ENCODE results near the gene IL17RB.

Gene IL17RB, protein sequence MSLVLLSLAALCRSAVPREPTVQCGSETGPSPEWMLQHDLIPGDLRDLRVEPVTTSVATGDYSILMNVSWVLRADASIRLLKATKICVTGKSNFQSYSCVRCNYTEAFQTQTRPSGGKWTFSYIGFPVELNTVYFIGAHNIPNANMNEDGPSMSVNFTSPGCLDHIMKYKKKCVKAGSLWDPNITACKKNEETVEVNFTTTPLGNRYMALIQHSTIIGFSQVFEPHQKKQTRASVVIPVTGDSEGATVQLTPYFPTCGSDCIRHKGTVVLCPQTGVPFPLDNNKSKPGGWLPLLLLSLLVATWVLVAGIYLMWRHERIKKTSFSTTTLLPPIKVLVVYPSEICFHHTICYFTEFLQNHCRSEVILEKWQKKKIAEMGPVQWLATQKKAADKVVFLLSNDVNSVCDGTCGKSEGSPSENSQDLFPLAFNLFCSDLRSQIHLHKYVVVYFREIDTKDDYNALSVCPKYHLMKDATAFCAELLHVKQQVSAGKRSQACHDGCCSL

DNA sequence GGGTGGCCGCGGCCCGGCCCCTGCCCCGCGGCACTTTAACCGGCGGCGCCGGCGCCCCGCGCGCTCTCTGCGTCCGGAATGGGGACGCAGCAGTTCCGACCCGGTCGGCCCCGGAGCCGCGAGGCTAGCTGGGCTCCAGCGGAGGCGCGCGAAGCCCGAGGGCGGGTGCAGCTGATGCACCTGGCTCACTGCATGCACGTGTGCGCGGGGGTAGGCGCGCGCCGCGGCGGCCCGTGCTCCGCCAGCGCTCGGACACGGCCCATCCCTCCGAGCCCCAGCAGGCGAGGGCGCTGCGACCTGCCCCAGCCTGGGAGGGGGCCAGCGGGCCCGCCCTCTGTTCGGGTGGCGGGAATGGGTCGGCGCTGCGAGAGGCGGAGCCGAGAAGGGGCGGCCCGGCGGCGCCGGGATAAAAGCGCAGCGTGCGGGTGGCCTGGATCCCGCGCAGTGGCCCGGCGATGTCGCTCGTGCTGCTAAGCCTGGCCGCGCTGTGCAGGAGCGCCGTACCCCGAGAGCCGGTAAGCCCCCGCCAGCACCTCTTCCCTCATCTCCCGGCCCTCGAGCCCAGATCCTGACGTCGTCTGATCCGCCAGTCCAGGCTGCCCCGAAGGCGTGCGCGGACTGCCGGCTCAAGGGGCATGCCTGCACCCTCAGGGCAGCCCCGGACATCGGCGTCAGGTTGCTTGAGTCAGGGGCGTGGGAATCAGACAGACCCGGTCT, at the start of gene IL17RB, which contains the start of gene CHDH:
TSS of gene IL17RB (plus strand) at position 435 of the 717 bp plus-strand sequence. CDS start at position 456, 21 bp downstream.
TSS of gene CHDH (minus strand) at position 286 of the 717 bp plus-strand sequence. CDS start 22,411 bp downstream, outside the sequence.
- DNase-seq = peak; percentile 69

DNA sequence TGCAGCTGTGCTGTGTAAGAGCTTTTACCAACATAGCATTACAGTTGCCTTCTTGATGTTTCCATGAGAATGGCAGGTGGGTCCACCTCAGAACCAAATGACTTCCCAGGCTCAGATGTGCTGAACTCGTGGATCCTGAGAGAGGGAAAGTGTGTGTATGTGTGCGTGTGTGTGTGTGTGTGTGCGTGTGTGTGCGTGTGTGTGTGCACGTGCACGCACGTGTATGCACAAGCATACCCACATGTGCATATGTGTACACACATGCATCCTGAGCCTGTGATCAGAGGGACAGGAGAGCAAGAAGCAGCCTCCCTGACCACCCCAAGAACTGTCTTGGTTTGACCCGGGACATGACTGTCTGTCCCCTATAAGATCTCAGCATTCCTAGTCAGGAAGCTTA, 48.2 kb upstream of the IL17RB start:
- no peak for DNase-seq

DNA sequence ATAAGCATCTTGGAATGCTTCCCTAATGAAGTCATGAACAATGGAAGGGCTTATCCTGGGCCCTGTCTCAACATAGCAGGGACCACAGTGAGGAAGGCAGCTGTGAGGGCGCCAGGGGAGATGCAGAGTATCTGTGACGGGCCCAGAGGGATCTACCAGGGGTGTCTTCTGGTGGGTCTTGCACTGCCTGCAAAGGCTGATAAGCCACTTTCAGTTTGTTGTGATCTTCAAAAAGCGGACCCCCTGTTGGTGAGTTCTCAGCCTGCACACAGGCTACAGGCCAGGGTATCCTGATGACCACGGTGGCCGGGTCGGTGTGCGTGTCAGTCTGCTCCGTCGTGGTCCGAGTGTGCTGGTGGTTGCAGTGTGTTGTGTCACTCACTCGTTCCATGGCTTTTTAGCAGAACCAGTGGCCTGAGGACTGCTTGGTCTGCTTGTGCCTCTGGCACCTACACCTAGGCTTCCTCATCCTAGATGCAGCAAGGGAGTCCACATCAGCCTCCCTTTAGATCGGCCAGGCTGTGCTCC, 47.0 kb upstream of the IL17RB start:
- DNase-seq = no peak

DNA sequence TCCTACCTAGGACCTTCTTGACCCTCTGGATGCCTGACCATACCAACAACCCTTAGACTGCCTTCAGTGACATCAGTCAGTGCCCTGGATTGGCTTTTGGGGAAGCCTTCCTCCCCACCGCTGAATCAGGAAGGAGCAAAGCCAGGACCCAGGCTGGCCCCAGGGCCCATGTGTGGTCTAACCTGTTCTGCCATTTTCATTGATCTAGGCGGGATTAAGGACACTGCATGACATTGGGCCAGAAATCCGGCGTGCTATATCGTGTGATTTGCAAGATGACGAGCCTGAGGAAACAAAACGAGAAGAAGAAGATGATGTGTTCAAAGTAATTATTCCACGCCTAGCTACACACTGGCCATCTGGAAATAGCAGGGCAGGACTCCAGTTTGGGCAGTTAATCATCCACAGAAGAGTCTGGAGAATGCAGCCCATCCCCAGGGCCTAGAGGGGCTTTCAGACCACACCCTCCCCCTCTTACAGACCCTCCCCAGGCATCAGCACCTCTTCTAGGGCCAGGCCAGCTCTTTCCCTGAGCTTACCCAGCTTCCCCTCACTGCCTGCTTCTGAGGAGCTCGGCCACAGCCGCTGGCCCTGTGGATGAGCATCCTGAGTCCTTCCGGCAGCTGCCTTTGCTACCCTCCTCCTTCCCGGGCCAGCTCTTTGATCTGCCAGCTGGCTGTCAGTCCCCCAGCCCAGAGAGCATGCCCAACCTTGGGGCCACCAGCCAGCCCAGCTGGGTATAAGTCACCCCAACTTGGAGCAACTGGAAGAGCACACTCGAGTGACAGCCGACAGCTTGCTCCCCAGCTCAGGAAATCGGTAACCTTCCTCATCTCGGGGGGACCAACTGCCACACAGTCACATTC, 46.1 kb upstream of the IL17RB start:
- DNase-seq = no peak

DNA sequence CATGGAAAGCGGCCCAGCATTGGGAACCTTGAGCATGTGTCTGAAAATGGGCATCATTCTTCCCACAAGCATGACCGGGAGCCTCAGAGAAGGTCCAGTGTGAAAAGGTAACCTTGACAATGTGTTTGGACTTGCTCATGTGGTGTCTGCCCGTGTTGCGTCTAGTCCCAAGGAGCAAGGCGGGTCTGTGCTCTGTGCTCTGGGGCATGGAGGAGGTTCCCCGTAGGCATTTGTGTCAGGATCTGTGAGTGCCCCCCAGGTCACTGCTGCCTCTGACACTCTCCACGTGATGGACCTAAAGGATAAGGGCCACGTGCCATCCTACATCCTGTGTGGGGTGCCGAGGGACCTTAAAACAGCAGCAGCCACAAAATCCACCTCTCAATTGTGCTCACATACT, 45.0 kb upstream of the IL17RB start:
- DNase-seq = peak; percentile 6

DNA sequence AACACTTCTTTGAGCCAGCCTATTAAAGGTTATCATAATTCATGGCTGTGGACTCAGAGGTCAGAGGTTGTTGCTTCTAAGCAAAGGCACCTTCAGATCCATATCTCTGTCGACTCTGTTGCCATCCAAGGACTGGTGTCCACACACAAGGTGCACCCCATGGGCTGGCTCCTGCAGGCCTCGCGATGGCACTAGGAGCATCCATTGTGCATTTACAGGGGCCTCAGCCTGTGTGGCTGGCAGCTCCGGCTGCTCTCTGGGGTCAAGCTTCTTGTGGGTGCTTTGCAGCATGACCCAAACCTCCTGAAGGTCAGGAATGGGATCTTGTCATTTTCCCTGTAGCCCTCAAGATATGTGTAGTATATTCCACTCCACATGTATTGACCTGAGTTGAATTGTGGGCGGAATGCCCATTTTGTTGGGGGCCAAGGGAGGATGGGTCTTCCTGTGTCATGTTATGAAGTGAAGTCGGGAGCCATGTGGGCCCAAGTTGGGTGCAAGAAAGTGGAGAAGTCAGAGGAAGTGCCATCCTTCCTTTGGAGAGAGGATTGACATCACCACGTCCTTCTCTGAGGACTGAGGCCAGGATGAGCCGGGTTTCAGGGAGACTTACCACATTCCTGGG, 44.0 kb upstream of the IL17RB start:
- peak; percentile 1 for DNase-seq

DNA sequence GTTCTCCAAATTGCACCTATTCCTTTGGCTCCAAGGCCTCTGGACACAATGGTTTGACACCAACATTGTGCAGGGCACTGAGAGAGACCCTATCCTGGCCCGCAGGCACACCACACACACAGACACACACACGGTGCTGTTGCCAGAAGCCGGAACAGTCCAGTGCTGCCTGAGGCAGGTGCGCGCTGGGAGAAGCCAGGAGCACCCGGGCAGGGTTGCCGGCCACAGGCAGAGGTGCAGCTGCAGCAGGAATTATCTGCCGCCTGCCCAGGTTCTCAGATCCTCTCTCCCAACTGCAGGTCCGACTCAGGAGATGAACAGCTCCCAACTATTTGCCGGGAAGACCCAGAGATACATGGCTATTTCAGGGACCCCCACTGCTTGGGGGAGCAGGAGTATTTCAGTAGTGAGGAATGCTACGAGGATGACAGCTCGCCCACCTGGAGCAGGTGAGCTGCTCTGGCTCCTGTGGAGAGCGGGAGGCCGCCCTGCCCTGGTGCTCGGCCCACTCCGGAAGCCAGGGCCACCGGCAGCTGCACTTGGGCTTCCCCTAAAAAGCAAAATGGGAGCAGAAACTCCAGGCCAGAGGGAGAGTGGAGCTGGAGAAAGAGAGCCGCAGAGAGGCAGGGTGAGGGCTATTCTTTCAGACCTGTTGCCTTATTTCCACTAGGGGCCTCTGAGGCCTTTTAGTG, 43.1 kb upstream of the IL17RB start:
- peak; percentile 9 for DNase-seq

DNA sequence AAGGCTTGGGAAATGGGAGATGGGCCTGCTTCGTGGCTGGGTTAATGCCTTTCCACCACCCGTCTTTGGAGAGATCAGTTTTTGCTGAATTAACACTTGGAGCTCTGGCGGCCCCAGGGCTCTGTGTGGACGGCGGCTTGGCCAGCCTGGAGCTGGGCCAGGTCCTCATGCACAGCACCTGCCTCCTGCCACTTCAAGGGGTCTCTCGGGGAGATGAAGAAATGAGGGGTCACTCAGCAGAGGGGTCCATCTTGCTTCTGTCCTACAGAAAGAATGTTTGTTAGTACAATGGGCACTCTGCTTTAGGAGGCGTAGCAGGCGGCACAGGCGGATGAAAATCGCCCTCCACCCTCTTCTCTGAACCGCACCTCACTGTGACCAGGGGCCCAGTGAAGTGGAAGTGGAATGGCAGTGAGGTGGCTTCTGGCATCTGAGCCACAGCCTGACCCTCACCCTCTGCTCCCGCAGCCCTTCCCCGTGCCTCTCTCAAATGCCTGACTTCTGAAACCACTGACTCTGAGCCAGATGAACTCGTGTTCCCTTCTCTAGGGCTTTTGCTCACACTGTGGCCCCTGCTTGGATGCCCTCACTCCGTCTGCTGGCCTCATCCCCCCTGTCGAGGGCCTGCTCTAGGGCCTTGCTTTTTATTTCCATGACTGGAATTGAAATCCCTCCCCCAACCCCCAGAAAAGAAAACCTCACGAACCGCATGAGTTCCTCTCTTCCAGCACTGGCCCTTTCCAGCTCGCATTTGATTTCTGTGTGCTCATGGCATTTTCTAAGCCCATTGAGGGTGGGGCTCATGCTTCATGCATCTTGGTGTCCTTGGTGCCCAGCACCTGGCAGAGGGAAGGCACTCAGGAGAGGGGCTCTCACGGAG, 42.3 kb upstream of the IL17RB start:
- DNase-seq = no peak

DNA sequence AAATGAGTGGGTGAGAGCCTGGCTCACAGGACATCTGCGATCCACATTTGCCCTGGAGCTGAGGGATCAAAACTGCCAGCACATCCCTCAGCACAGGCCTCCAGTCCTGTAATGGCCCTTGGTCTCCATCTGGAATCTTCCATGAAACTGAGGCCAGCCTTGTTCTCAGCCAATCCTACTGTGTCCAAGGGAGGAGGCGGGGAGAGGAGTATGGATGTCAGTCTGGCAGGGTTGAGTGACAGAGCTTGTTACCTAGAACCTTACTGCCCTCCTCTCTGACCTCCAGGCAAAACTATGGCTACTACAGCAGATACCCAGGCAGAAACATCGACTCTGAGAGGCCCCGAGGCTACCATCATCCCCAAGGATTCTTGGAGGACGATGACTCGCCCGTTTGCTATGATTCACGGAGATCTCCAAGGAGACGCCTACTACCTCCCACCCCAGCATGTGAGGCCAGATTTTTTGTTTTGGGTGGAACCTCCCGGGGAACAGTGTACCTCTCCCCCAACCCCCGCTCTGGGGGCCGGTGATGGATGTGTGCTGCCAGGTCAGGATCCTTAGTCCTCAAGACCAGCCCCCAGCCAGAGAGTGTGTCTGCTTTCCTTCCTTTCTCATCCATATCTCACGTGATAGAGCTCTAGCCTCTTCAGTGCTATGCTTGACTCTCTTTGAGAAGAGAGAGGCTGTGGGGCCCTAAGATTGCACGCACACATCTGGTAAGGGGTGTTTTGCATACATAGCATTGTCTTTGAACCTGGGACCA, 41.5 kb upstream of the IL17RB start:
- no peak for DNase-seq

DNA sequence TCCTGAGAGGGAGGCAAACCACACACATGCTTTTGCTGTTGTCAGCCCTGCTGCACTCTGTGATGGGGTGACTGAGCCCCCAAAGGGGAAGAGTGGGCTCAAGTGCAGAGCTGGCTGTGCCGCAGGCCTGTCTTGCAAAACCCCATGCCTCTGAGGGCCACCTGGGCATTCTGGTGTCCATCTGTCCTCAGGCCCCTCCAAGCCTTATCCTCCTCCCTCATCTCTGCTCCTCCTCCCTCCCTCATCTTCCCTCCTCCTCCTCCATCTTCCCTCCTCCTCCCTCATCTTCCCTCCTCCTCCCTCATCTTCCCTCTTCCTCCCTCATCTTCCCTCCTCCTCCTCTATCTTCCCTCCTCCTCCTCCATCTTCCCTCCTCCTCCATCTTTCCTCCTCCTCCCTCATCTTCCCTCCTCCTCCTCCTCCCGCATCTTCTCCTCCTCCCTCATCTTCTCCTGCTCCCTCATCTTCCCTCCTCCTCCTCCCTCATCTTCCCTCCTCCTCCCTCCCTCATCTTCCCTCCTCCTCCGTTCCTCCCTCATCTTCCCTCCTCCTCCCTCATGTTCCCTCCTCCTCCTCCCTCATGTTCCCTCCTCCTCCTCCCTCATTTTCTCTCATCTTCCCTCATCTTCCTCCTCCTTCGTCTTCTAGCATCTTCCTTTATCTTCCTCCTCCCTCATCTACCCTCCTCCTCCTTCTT, 40.8 kb upstream of the IL17RB start:
- DNase-seq = no peak

DNA sequence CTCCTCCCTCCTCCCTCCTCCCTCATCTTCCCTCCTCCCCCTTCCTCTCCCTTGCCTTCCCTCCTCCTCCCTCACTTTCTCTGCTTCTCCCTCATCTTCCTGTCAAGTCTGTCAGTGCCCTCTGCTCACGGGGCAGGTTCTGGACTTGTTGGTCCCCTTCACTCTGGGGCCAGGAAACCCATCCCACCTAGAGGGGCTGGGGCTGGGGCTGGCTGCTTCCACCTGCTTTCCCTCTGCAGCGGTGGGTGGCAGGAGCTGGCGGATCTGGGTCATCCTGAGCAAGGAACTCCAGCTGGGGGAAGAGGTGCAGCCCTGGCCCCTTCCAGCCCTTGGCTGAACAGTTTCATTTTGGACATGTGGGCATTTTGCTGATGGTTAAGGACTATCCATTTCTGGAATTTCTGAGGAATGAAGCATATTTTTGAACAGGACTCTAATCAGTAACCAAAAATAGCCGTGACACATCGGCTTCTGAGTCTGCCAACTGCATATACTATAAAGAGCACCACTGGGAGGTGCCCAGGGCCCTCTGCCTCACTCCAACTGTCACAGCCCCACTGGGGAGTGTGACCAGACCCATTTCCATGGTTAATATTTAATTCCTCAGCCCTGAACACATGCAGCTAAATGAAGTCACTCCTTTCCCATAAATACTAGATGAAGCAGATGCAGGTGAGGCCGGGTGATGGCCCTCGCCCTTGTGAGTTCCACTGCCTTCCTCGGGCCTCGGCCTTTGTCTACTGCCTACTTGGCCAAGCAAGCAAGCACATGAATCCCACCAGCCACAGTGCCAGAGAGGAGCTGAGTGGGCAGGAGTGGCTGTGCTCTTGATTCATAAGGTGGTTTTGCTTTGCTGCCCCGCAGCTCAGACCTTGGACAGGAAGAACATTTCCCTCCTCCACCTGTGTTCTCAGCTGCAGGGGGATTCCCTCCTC, 39.9 kb upstream of the IL17RB start:
- DNase-seq = no peak

DNA sequence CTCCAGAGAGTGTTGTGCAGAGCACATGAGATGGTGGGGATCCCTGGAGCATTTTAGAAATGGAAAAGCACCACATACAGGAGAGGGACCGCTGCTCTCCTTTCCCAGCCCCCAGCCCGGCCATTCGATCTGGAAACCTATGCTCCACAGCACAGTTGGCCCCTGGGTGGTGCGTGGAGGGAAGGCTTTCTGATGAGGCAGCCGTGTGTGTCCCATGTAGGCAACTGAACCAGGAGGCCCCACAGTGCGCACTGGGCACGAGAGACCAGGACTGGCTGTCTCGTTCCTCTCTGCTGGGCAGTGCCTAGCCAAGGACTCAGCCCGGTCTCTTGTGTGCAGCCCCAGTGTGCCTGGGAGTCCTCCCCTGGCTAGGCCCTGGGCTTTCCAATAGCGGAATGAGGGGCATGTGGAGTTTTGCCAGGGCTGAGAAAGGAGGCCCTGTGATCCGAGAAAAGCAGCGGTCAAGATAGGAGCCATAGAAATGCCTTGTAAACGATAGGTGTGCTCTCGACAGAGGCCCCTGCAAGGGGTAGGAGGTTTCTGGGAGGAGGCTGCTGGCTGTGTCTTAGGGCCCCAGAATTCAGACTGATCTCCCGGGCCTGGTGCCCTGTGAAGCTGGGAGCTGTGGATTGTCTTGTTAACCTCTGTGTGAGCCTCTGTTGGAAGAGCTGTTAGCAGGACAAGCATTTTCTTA, 39.1 kb upstream of the IL17RB start:
- DNase-seq = no peak

DNA sequence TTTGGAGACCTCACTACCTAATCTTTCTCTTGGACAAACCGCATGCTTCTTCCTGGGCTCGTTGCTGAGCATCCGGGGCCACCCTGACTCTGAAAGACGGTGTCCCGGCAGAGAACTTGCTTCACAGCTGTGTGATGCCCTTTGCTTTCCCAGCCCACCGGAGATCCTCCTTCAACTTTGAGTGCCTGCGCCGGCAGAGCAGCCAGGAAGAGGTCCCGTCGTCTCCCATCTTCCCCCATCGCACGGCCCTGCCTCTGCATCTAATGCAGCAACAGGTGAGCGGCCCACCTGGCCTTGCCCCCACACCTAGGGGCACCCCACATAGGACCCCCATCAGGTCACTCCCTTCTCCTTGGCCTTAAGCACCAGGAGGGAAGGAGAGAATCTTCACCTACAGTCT, 37.9 kb upstream of the IL17RB start:
- no peak for DNase-seq

DNA sequence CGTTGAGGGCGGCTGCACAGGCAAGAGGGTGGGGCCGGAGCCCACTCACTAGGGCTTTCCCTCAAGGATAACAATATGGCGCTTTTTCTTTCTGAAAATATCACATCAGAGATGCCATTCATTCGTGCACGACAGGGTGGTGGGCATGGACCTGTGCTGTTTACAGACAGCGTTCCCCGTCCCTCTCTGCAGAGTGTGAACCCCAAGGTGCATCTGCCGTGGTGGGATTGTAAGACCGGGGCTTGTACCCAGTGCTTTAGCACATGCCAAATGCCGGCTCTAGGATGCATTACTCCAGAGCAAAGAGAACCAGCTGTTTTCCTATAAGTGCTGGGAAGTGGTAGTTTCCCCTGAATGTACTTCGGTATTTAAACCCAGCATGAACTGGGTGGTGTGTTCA, 37.1 kb upstream of the IL17RB start:
- DNase-seq = no peak

DNA sequence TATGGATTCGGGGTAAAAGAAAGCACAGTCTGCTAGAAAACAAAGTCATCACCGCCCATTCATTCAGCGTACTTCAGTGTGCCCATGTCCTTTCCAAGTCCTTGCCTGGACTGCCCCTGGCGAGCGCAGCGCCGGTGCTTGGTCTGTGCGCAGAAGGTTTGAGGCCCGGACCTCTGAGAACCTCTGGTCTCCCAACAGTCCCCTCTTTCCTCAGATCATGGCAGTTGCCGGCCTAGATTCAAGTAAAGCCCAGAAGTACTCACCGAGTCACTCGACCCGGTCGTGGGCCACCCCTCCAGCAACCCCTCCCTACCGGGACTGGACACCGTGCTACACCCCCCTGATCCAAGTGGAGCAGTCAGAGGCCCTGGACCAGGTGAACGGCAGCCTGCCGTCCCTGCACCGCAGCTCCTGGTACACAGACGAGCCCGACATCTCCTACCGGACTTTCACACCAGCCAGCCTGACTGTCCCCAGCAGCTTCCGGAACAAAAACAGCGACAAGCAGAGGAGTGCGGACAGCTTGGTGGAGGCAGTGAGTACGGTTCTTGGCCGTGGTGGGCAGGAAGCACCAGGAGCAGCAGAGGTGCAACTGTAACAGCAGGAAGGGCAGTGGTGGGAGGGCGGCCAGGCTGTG, 36.5 kb upstream of the IL17RB start:
- no peak for DNase-seq

DNA sequence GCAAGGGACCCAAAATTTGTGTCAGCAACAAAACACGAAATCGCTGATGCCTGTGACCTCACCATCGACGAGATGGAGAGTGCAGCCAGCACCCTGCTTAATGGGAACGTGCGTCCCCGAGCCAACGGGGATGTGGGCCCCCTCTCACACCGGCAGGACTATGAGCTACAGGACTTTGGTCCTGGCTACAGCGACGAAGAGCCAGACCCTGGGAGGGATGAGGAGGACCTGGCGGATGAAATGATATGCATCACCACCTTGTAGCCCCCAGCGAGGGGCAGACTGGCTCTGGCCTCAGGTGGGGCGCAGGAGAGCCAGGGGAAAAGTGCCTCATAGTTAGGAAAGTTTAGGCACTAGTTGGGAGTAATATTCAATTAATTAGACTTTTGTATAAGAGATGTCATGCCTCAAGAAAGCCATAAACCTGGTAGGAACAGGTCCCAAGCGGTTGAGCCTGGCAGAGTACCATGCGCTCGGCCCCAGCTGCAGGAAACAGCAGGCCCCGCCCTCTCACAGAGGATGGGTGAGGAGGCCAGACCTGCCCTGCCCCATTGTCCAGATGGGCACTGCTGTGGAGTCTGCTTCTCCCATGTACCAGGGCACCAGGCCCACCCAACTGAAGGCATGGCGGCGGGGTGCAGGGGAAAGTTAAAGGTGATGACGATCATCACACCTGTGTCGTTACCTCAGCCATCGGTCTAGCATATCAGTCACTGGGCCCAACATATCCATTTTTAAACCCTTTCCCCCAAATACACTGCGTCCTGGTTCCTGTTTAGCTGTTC, 35.0 kb upstream of the IL17RB start:
- no peak for DNase-seq

All from right hindlimb (tissue), 1 donor.